Measurements from ENCODE around the gene SLC16A3. TPM values are rescaled to one million over a fixed set of nuclear protein-coding genes. Genes with fewer than 3 reads are reported as not detected.
"Not testable (repeated sequence)": the region's sequence is repeated elsewhere in the genome, so short reads cannot be mapped to it uniquely, and the experiment has no call there.

The SLC16A3 gene
- total RNA-seq, 1 experiment from 2014 or later: 652 TPM

DNA sequence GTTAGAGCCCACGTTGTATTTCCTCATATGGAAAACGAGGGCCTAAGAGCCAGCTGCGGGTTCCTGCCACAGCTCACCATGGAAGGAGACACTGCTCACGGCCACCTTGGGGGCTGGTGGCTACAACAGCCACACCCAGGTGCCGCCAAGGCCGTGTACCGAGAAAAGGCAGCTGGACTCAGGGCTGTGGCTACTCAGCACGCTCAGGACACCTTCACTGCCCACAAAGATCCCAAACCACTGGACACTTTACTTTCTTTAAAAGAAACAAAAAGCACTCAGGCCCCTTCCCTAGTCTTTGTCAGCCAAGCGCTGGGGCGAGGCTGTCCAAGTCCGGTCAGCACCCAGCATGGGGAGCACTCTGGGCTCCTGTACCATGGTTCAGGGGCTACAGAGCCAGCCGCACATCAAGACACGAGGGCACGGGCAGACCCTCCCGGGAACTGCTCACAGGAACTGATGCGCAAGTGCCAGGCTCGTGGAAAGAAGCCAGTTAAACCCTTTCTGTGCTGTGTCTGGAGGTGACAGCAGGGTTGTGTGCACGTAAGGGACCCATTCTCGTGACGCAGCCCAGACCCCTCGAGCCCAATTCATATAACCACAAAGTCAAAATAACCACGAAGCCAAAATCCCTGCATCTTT lies 18.5 kb downstream of the SLC16A3 start:
- no peak for DNase-seq
- Histone ChIP-seq H3K4me3 (no peak overlapping the region), H3K27me3 (no peaks in the 10 kb centered on the region), H3K9me3 (no peaks in the 10 kb centered on the region), H3K36me3 (peaks cover 100% of the 10 kb centered on the region)

DNA sequence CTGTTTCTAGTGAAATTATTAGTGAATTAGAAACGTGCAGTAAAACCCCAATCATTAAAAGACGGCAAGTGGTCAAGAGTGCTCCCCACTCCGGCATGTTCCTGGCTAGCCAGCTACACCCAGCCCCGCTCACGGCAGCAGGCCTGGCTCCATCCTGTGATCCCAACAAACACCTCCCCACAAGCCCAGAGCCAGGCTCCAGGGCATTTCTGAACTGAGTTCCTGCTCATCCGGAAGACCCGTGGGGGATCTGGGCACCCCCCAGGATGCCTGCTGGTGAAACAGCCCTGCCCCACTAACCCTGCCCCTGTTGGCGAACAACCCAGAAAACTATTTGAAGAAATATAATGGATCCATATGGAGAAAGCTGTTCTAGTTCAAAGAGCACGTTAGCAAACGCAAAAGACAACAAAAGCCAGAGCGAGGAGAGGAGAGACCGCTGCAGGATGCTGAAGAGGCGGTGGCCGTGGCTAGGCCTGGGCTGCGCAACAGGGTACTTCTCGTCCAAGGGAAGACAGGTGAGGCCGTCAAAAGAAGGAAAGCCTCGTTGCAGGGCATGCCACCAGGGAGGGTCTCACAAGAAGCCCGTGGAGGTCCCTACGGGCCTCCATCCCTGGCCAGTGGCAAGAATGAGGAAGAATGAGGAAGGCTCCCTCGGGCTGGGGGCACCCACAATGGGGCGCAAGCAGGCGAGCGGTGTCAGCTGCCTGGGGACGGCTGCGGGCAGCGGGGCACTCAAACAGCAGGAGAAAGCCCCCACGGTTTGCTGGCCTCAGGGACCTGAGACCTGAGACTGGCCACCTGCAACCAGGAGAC lies 19.2 kb downstream of the SLC16A3 start:
- Histone ChIP-seq H3K36me3 (peaks cover 100% of the 10 kb centered on the region), H3K27me3 (no peaks in the 10 kb centered on the region)
- no peak for DNase-seq

DNA sequence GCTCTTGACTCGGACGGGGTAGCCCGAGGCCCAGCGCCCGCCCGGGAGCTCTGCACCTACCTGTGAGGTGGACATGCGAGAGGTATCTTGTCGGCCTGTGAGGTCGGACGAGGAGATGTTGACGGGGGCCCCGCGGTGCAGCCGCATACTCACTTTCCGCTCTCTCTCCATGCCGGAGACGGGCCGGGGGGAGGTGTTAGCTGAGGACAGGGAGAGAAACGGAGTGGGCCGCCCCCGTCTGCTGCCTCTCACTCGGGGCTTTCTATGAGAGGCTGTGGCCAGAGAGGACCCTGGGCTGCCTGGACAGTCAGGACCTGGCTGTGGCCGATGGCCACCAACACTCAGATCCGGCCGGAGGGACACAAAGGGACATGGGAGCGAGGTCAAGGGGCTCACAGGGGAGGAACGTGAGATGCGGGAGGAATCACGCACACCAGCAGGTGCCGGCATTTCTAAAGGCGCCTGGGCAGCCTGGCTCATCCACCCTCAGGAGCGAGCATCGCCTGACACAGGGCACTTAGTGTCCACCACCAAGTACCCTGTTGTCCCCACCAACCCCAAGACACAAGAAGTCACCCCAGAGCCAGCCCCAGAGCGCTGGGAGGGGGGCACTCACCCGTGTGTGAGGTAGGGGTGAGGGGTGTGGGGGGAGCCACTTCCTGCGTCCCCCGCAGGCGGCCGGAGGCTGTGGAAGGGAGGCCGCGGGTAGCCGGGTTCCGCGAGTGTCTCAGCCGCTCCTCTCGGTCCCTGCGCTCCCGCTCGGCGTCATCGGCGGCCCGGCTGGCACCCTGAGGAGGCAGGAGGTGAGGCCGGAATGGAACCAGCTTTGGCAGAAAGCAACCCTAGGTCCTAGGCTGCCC lies 20.2 kb downstream of the SLC16A3 start:
- H3K4me3 ChIP-seq: no peak overlapping the region
- no peaks in the 10 kb centered on the region for H3K9me3 ChIP-seq
- no peak for DNase-seq
- H3K36me3 ChIP-seq: peaks cover 95% of the 10 kb centered on the region
- H3K27me3 ChIP-seq: no peaks in the 10 kb centered on the region

More for the DNA sequence above, 19.2 kb downstream of the SLC16A3 start:
- H3K9me3 ChIP-seq: no peaks in the 10 kb centered on the region
- H3K4me3 ChIP-seq: no peak overlapping the region

DNA sequence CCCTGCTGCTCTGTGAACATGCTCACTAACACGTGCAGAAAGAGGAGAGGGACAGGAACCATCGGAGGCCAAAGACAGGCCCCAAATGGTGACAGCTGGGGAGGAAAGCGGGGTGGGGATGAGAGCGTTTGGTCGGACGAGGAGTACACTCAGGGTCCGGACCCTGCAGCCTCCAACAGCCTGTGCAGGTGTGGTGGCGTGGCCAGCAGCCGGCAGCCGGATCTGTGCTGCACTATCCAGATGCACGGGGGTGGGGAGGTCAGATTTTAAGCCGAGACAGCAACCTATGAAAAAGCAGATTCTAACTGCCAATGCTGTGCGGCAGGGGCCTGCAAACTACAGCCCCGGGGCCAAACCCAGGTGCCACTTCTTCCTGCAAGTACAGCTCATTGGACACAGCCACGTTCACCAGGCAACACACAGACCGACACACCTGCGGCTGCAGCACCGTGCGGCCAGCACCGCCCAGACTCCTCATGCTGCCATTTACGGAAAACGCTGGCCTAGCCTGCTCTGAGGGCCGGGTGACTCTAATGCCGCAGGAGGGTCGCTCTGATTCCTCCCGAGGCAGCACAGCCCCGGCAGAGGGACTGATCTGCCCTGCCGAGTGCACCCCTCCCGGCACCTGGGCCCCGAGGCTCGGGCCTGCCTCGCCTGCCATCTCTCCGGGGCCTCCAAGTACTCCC lies 21.2 kb downstream of the SLC16A3 start:
- Histone ChIP-seq H3K9me3 (no peaks in the 10 kb centered on the region), H3K27me3 (no peaks in the 10 kb centered on the region), H3K4me3 (no peak overlapping the region), H3K36me3 (peaks cover 85% of the 10 kb centered on the region)
- DNase-seq: no peak

DNA sequence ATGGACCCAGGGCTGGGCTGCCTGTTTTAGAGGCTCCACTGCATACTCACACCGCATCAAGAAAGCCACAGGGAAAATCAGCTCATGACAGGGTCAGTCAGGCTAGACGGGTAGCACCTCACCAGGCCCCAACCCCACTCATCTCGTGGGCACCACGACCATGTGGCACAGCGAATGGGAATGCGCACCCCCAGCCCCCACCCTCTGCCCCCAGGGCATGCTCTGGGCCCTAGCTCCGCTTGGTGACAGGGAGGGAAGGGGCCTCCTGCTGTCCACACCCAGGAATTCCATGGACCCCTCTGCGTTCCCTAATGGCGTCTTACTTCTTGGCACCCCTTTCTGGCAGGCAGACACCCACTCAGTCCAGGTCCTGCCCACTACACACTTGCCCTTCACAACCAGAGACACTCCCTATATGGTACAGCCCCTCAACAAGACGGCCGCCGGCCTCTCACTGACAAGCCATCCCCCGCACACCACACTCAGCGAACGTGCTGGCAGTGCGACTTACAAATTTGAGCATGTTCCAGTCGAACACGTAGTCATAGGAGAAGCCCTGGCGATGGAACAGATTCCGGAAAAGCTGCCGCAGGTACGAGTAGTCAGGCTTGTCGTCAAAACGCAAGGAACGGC lies 22.1 kb downstream of the SLC16A3 start:
- no peak overlapping the region for H3K4me3 ChIP-seq
- no peaks in the 10 kb centered on the region for H3K27me3 ChIP-seq
- H3K36me3 ChIP-seq: peaks cover 85% of the 10 kb centered on the region
- no peak for DNase-seq
- no peaks in the 10 kb centered on the region for H3K9me3 ChIP-seq

DNA sequence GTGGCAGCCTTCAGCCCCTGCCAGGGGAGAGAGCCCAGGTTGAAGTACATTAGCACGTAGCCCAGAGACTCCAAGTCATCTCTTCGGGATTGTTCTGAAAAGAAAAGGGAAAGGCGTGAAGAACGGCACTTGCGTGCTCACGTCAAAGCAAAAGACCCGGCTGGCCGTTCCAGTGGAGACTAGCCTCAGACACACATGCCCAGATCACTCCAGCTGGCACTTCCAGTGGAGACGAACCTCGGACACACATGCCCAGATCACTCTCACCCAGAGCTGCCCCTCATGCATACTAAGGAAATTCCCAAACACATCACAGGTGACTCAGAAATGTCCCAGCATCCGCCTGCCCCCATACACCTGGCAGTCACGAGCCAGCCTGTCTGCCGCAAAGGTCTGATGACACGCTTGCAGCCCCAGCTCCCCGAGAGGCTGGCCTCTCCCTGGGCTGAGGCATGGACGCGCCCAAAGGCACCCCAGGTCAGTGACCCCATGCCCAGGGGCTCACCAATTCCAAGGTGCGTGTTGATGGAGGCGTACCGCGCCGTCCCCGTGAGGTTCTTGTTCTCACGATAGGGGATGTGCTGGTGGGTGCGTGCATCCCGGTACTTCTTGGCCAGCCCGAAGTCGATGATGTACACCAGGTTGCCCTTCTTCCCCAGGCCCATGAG lies 23.8 kb downstream of the SLC16A3 start:
- Histone ChIP-seq H3K27me3 (no peaks in the 10 kb centered on the region), H3K36me3 (peaks cover 85% of the 10 kb centered on the region), H3K4me3 (no peak overlapping the region), H3K9me3 (no peaks in the 10 kb centered on the region)
- no peak for DNase-seq

DNA sequence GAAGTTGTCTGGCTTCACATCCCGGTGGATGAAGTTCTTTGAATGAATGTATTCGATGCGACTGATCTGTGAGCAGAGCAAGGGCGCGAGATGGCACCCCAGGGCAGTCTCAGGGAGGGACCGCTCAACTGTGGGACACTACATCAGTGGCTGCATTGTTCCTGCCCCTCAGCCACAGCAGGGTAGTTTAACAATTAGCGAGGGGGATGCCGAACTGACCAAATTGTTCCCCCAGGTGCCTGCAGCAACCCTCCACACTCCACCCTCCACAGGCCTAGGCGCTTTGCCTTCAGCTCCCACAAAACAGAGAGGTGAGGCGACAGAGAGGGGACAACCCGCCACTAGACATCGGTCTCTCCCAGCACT lies 24.3 kb downstream of the SLC16A3 start:
- no peak overlapping the region for H3K4me3 ChIP-seq
- no peak for DNase-seq
- H3K9me3 ChIP-seq: no peaks in the 10 kb centered on the region
- H3K27me3 ChIP-seq: no peaks in the 10 kb centered on the region
- H3K36me3 ChIP-seq: peaks cover 83% of the 10 kb centered on the region

DNA sequence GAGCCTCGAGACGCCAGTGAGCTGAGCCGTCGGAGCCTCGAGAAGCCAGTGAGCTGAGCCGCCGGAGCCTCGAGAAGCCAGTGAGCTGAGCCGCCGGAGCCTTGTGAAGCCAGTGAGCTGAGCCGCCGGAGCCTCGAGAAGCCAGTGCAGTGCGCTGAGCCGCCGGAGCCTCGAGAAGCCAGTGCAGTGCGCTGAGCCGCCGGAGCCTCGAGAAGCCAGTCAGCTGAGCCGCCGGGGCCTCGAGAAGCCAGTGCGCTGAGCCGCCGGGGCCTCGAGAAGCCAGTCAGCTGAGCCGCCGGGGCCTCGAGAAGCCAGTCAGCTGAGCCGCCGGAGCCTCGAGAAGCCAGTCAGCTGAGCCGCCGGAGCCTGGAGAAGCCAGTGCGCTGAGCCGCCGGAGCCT lies 25.3 kb downstream of the SLC16A3 start:
- not testable (repeated sequence) for H3K9me3 ChIP-seq, DNase-seq, H3K4me3 ChIP-seq, H3K27me3 ChIP-seq
- H3K36me3 ChIP-seq: peaks cover 83% of the 10 kb centered on the region

DNA sequence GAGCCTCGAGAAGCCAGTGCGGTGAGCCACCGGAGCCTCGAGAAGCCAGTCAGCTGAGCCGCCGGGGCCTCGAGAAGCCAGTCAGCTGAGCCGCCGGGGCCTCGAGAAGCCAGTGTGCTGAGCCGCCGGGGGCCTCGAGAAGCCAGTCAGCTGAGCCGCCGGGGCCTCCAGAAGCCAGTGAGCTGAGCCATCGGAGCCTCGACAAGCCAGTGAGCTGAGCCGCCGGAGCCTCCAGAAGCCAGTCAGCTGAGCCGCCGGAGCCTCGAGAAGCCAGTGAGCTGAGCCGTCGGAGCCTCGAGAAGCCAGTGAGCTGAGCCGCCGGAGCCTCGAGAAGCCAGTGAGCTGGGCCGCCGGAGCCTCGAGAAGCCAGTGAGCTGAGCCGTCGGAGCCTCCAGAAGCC lies 25.9 kb downstream of the SLC16A3 start:
- H3K4me3 ChIP-seq, DNase-seq, H3K27me3 ChIP-seq, H3K9me3 ChIP-seq: not testable (repeated sequence)
- peaks cover 83% of the 10 kb centered on the region for H3K36me3 ChIP-seq

DNA sequence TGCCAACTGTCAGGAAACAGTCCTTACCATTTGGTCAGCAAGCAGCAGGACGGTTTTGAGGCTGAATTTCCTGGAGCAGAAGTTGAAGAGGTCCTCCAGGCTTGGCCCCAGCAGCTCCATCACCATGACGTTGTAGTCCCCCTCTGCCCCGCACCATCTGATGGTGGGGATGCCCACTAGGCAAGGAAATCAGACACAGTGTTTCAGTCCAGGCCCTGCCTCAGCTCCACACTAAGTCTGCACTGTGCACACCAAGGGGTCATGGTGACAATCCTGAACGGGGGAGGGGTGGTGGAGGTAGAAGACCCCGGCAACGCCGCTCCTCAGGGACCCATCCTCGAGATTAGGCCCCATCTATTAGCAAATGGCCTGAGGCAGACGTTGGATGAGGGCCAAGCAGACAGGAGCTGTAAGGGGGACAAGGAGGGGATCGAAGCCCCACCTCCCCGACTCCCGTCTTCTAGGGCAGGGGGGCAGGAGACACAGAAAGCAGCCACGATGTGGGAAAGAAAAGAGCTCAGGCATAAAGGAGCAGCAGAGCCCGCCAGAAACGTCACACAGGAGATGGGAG lies 26.6 kb downstream of the SLC16A3 start:
- H3K27me3 ChIP-seq: no peaks in the 10 kb centered on the region
- DNase-seq: no peak
- H3K36me3 ChIP-seq: peaks cover 83% of the 10 kb centered on the region
- no peaks in the 10 kb centered on the region for H3K9me3 ChIP-seq
- no peak overlapping the region for H3K4me3 ChIP-seq

DNA sequence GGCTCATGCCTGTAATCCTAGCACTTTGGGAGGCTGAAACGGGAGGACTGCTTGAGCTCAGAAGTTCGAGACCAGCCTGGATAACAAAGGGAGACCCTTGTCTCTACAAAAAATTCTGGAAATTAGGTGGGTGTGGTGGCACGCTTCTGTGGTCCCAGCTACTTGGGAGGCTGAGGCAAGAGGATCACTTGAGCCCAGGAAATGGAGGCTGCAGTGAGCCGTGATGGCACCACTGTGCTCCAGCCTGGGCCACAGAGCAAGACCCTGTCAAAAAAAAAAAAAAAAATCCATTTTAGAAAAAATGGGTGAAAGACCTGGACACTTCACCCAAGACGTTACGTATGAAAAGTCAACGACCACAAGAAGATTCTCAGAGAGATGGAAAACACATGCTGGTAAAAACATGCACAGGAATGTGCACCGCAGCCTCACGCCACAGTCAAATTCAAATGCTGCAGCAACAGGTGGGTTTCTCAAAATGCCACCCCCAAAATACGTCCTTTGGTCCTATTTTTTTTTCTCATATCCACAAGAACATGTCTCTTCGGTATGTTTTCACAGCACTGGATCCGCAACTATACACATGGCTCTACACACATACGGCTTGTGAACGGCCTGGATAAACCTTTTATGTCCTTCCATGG lies 27.5 kb downstream of the SLC16A3 start:
- H3K27me3 ChIP-seq: no peaks in the 10 kb centered on the region
- no peaks in the 10 kb centered on the region for H3K9me3 ChIP-seq
- peaks cover 83% of the 10 kb centered on the region for H3K36me3 ChIP-seq
- H3K4me3 ChIP-seq: no peak overlapping the region
- no peak for DNase-seq

DNA sequence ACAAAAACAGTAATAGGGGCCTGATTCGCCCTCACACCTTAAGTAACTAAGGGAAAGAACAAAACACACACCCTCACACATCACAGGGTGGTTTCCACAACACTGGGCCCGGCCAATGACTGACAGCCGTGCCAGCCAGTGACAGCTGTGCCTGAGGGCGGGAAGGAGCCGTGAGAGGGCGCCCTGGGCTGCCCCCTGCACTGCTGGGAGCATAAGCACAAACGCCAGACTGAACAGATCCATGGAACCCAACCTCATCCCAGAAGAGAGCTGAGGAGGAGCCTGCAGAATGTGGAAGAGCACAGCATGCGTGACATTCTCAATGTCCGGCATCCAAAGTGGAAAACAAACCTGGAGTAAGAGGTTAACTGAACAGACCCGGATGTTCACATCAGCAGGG lies 28.6 kb downstream of the SLC16A3 start:
- no peaks in the 10 kb centered on the region for H3K9me3 ChIP-seq
- H3K36me3 ChIP-seq: peaks cover 83% of the 10 kb centered on the region
- no peak overlapping the region for H3K4me3 ChIP-seq
- DNase-seq: no peak
- H3K27me3 ChIP-seq: no peaks in the 10 kb centered on the region

DNA sequence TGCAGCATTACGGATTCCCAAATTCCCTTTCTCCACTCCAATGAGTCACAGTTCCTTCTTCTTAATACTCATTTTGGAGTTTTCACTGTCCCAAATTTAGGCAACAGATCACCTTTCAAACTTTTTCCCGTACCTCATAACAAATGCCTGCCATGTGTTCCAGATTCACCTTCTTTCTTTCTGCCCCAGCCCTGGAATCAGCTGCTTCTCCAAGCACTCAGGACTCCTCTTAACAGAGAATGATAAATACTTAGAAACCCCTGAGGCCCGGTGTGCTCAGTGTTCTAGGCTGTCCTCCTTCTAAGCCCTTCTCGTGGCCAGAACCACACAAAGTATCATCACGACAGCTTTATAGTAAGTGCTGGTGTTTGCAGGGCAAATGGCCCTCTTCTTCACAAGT lies 29.7 kb downstream of the SLC16A3 start:
- no peak overlapping the region for H3K4me3 ChIP-seq
- DNase-seq: no peak
- no peaks in the 10 kb centered on the region for H3K27me3 ChIP-seq
- peaks cover 83% of the 10 kb centered on the region for H3K36me3 ChIP-seq
- H3K9me3 ChIP-seq: no peaks in the 10 kb centered on the region

DNA sequence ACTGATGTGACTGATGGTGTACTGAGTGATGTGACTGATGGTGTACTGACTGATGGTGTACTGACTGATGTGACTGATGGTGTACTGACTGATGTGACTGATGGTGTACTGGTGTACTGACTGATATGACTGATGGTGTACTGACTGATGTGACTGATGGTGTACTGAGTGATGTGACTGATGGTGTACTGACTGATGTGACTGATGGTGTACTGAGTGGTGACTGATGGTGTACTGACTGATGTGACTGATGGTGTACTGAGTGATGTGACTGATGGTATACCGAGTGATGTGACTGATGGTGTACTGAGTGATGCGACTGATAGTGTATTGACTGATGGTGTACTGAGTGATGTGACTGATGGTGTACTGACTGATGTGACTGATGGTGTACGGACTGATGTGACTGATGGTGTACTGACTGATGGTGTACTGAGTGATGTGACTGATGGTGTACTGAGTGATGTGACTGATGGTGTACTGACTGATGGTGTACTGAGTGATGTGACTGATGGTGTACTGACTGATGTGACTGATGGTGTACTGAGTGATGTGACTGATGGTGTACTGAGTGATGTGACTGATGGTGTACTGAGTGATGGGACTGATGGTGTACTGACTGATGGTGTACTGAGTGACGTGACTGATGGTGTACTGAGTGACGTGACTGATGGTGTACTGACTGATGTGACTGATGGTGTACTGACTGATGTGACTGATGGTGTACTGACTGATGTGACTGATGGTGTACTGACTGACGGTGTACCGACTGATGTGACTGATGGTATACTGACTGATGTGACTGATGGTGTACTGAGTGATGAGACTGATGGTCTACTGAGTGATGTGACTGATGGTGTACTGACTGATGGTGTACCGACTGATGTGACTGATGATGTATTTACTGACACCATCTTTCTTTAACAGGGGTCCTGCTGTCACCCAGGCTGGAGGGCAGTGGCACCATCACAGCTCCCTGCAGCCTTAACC lies 31.4 kb downstream of the SLC16A3 start:
- not testable (repeated sequence) for DNase-seq, H3K4me3 ChIP-seq, H3K9me3 ChIP-seq, H3K27me3 ChIP-seq
- peaks cover 97% of the 10 kb centered on the region for H3K36me3 ChIP-seq

Data from MG63 (cell line).